Measurements from ENCODE around the gene SLC24A3. TPM values are rescaled to one million over a fixed set of nuclear protein-coding genes. Genes with fewer than 3 reads are reported as not detected.

Gene SLC24A3
- total RNA-seq, 1 donor from 2014 or later, result 0.11 TPM

DNA sequence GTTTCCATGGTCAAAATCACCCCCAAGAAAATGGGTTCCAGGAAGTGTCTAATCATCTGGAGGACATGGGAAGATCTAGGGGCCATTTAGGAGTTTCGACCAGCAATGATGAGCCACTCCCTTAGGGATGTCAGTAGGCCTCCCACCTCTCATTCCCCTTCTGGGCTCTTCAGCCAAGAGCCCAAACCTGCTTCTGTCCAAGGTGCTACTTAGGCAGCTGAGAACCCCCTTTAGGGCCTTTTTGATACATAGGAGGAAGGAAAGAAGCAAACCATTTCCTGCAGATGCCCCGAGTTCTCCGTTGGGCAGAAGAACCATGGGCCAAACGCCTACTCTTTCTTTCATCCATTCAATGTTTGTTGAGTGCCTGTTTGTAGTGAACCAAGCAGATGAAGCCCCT is 404.2 kb downstream of the SLC24A3 start:
- Mint-ChIP-seq H3K9me3 (ENCODE audit: unreplicated experiment) (no peaks in the 10 kb centered on the region), H3K36me3 (ENCODE audit: unreplicated experiment) (no peaks in the 10 kb centered on the region), H3K4me1 (ENCODE audit: unreplicated experiment) (no peaks in the 10 kb centered on the region), H3K4me3 (ENCODE audit: unreplicated experiment) (no peak overlapping the region), H3K27me3 (ENCODE audit: unreplicated experiment) (peaks cover 14% of the 10 kb centered on the region), H3K27ac (ENCODE audit: unreplicated experiment) (no peak overlapping the region)
- TF ChIP-seq, protein P1, sequence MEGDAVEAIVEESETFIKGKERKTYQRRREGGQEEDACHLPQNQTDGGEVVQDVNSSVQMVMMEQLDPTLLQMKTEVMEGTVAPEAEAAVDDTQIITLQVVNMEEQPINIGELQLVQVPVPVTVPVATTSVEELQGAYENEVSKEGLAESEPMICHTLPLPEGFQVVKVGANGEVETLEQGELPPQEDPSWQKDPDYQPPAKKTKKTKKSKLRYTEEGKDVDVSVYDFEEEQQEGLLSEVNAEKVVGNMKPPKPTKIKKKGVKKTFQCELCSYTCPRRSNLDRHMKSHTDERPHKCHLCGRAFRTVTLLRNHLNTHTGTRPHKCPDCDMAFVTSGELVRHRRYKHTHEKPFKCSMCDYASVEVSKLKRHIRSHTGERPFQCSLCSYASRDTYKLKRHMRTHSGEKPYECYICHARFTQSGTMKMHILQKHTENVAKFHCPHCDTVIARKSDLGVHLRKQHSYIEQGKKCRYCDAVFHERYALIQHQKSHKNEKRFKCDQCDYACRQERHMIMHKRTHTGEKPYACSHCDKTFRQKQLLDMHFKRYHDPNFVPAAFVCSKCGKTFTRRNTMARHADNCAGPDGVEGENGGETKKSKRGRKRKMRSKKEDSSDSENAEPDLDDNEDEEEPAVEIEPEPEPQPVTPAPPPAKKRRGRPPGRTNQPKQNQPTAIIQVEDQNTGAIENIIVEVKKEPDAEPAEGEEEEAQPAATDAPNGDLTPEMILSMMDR (IDR thresholded peaks at IDR 0.05), result no peak
- no peak for DNase-seq (ENCODE audit: extremely low spot score, unreplicated experiment)

DNA sequence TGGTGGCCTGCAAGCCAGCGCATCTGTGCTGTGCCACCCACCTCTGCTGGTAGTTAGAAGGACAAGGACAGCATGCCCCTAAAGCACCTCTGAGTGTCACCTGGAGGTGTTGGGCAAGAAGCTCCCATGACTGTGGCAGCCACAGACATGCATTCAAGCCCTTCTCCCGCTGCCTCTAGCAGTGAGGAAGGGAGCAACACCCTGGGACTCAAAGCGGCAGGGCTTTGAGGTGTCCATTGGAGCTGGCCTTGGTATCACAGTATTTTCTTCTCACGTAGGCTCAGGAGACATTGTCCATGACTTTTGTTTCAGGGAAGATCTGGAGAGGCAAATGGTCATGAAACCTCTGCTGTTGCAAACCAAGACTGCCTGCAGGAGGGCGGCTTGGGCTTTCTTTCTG is 404.8 kb downstream of the SLC24A3 start:
- H3K27ac Mint-ChIP-seq (ENCODE audit: unreplicated experiment), result no peak overlapping the region
- H3K36me3 Mint-ChIP-seq (ENCODE audit: unreplicated experiment), result no peaks in the 10 kb centered on the region
- H3K4me3 Mint-ChIP-seq (ENCODE audit: unreplicated experiment), result no peak overlapping the region
- TF ChIP-seq, protein P1 (IDR thresholded peaks at IDR 0.05), result no peak
- H3K9me3 Mint-ChIP-seq (ENCODE audit: unreplicated experiment), result no peaks in the 10 kb centered on the region
- H3K27me3 Mint-ChIP-seq (ENCODE audit: unreplicated experiment), result peaks cover 20% of the 10 kb centered on the region
- no peak for DNase-seq (ENCODE audit: extremely low spot score, unreplicated experiment)
- no peaks in the 10 kb centered on the region for H3K4me1 Mint-ChIP-seq (ENCODE audit: unreplicated experiment)

DNA sequence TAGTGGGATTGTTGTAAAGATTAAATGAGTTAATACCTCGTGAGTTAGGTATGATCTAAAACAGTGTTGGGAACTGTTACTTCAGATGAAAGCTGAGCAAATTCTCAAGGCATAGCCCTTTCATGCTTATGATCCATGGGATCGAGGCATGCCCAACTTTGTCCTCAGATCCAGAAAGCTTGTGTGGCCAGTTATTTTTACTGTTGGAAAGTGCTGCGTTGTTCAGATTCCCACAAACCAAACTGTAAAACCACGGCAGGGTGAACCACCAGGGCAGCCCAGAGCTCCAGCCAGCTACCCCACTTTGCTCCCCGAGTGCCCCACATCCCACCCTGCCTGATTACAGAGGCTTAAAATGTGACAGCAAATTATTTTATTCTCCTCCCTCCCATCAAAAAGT is 406.3 kb downstream of the SLC24A3 start:
- Mint-ChIP-seq H3K9me3 (ENCODE audit: unreplicated experiment) (no peaks in the 10 kb centered on the region), H3K4me1 (ENCODE audit: unreplicated experiment) (no peaks in the 10 kb centered on the region), H3K27me3 (ENCODE audit: unreplicated experiment) (peaks cover 18% of the 10 kb centered on the region), H3K4me3 (ENCODE audit: unreplicated experiment) (no peak overlapping the region), H3K27ac (ENCODE audit: unreplicated experiment) (no peak overlapping the region), H3K36me3 (ENCODE audit: unreplicated experiment) (no peaks in the 10 kb centered on the region)
- no peak for DNase-seq (ENCODE audit: extremely low spot score, unreplicated experiment)
- TF ChIP-seq, protein P1 (IDR thresholded peaks at IDR 0.05), result no peak

DNA sequence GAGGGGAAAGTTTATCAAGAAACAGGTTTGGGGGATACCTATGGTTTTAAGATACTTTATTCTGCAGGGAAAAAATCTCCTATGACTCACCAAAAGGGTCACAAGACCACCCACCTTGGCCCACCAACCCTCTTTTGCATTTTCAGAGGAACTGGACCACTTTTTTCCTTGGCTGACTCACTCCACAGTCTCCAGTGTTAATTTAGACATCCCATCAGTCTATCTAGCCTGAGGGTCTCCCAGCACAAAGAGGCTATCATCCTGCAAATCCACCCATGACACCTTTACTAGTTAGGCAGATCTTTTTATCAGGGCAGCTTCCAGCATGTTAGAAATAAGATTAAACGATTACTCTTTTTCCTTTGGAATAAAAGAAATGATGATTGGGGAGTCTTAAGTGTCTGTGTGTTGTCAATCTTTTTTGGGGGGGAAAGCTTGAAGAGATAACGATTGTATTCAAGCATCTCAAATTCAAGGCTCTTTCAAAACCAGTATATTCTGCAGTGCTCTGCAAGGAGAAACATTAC is 407.5 kb downstream of the SLC24A3 start:
- no peaks in the 10 kb centered on the region for H3K4me1 Mint-ChIP-seq (ENCODE audit: unreplicated experiment)
- TF ChIP-seq, protein P1 (IDR thresholded peaks at IDR 0.05), result no peak
- H3K4me3 Mint-ChIP-seq (ENCODE audit: unreplicated experiment), result no peak overlapping the region
- no peaks in the 10 kb centered on the region for H3K36me3 Mint-ChIP-seq (ENCODE audit: unreplicated experiment)
- no peaks in the 10 kb centered on the region for H3K9me3 Mint-ChIP-seq (ENCODE audit: unreplicated experiment)
- no peak for DNase-seq (ENCODE audit: extremely low spot score, unreplicated experiment)
- H3K27me3 Mint-ChIP-seq (ENCODE audit: unreplicated experiment), result peaks cover 18% of the 10 kb centered on the region
- no peak overlapping the region for H3K27ac Mint-ChIP-seq (ENCODE audit: unreplicated experiment)

DNA sequence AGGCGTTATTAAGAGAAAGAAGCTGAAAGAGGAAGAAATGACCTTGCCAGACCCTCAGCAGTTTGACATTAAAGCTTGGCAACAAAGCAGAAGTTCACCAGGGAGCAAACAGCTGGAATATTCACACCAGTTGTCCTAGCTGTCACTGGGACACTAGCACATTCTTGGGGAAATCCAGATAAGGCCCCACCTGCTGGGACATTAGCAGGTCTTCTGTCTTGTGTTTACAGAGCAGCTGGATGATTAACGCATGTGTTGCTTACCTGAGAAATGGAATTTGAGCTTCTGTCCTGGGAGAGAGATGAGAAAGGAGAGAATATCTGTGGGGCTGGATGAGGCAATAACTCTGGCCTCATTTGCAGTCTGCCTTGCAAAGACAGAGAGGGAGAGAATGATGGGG is 408.0 kb downstream of the SLC24A3 start:
- no peak for DNase-seq (ENCODE audit: extremely low spot score, unreplicated experiment)

More for the DNA sequence above, 408.0 kb downstream of the SLC24A3 start:
- Mint-ChIP-seq H3K27ac (ENCODE audit: unreplicated experiment) (no peak overlapping the region), H3K36me3 (ENCODE audit: unreplicated experiment) (no peaks in the 10 kb centered on the region), H3K4me3 (ENCODE audit: unreplicated experiment) (no peak overlapping the region), H3K27me3 (ENCODE audit: unreplicated experiment) (peaks cover 18% of the 10 kb centered on the region), H3K4me1 (ENCODE audit: unreplicated experiment) (no peaks in the 10 kb centered on the region), H3K9me3 (ENCODE audit: unreplicated experiment) (no peaks in the 10 kb centered on the region)
- TF ChIP-seq, protein P1 (IDR thresholded peaks at IDR 0.05), result no peak
